Fibroblast of skin of left biceps (primary cell): ENCODE data around the gene LOX.

Experiments used
- DNase-seq, 2 experiments: peaks; one replicate each; pipeline ENCODE4 v3.0.0-alpha.2; 2013; ENCODE audit warnings: low read depth in 2 of 2

The LOX gene, protein sequence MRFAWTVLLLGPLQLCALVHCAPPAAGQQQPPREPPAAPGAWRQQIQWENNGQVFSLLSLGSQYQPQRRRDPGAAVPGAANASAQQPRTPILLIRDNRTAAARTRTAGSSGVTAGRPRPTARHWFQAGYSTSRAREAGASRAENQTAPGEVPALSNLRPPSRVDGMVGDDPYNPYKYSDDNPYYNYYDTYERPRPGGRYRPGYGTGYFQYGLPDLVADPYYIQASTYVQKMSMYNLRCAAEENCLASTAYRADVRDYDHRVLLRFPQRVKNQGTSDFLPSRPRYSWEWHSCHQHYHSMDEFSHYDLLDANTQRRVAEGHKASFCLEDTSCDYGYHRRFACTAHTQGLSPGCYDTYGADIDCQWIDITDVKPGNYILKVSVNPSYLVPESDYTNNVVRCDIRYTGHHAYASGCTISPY

DNA sequence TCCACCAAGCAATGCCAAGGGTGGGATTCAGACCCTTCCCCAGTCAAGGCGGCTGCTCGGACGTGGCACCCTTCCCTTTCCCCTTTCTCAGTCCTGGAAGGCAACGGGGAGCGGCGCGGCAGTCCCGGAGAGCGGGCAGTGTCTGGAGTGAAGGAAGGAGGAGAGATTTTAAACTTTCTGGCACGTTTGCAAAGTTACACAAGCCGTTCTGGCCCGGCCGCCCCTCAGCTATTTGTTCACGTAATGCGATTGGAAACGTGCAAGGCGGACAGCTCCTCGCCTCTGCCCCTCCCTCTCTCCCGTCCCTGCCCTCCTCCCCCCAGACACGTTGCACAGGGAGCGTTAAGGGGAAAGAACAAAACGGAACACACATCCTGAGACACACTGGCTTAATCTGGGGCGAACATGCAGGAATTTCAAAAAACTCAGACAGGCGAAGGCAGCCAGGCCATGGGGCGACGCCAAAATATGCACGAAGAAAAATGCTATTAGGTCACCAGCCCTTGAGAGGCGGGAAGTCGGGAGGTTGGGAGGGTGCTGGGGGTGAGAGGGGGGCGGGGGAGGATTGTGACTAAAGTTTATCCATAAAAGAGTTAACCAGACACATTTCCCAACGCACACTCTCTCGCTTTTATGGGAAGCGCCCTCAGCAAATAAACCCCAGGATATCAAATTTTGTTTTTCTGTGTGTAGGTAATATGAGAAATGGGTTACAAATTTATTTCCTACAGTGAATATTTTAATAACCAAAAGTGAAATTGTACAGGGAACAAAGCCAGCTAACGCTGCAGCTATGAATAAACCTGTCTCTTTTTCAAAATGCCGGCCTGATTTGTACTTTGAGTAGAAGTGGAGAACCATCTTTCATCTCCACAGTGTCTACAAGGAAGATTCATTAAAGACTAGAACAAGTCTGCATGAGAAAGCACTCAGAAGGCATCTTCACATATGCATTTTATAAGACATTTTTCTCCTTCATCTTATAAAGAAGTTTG is at the start of gene LOX:
TSS of gene LOX (minus strand) at position 144 of the 995 bp plus-strand sequence. CDS start 274 bp downstream, outside the sequence.
- peak; percentile 99 for DNase-seq

- no peak for DNase-seq
Measured at GRCh38 chr5:122126756-122127321, 48.8 kb upstream of the LOX start.

DNA sequence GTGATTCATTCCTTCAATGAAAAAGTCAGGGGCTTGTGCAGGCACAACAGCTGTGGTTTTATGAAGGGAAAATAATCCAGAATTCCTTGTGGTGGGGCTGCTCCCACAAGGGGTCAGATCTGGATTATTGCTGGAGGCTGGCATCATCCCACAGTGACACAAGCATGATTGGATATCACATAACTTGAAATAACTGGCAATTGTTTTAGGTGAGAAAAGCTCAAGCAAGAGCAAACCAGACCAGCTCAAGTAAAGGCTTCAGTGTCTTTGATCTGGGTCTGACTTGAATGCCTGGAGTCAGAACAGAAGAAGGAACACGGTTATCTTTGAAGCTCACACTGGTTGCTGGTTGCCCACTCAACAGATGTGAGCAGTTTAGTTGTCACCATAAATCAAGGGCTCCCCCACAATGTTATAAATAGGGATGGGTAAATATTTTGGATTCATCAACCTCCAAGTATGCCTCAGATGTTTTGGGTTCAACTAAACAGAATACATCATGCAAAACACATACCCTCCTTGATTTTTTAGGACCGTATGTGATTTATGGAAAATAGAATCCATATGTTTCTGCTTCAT is 48.2 kb upstream of the LOX start:
- DNase-seq, result peak in 1 of 2 experiments; percentile 60

DNA sequence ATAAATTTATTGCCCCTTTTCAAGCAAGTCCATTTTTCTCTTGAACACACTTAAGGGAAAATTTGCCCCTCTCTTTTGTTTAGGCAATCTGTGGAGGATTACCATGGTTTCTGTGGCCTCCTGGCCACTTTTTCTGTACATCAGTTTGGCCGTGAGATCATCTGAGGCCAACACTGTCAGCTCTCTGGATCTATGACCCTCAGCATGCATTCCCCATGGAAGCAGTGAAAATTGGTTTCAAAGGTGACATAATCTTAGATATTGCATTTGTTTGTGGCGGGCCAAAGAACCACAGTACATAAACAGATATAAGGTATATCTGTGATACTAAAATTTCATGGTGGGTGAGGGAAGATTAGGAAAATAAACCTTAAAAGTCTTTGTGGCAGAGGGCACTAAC is 46.7 kb upstream of the LOX start:
- DNase-seq, result no peak

- DNase-seq, result no peak
Measured at GRCh38 chr5:122121479-122122465, 43.7 kb upstream of the LOX start.

- DNase-seq, result no peak
Measured at GRCh38 chr5:122120957-122121356, 42.9 kb upstream of the LOX start.

DNA sequence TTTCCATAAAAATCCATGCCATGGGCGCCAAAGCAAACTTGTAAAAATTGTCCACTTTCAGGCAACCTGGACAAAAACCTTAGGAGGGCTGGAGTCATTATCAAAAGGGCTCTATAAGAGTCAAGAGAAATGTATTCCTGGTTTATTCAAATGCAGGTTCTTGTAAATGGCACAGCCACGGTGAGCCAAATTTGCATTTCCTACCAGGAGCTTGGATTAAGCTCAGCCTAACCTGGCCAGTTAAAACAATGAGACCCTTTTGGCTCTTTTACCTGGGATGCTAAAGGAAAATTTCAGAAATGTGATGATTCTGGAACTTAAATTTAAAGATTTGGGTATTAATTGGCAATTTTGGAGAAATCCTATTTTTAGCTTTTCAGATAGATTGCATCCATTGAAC is 42.4 kb upstream of the LOX start:
- no peak for DNase-seq

GRCh38 chr5:122119205-122119604 is 41.1 kb upstream of the LOX start:
- DNase-seq, result no peak

DNA sequence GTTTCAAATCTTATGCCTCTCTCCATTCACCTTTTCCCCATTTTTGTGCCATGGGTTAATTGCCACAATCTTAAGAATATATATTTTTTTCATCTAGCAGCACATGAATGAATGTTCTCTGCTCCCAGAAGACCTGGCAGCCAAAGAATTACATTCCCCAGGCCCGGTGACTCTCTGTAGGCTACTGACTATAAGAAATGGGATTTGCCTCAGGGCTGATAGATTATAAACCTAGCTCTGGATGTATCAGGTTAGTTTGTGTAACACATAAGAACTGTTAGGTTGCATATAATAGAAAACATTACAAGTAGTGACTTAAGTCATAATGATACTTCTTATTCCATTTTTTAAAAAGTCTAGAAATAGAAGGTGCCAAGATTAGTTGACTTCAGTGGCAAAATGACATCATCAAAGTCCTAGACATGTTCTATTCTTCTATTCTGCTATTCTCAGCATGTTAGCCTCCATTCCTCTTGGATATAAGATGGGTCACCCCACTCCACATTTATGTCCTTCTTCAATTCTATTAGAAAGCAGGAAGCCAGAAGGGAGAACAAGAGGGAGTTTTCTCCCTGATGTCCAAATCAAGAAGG is 40.4 kb upstream of the LOX start:
- no peak for DNase-seq

DNA sequence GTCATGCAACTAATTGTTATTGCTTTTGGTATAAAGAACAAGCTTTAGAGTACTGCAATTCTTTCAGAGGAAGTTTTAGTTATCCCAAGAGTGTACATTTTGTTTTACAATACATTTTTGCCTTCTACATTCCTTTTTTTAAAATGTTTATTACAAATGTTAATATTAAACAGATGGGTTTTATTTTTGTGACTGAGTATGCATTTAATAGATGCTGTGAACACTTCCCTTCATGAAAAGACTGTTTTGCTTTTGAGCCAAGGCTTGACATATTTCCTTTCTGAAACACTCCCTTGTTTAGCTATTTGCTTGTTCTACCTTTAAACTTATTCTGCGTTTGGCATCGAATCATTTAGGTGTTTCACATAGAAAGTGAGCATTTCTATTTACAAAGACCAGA is 36.4 kb upstream of the LOX start:
- DNase-seq, result no peak

GRCh38 chr5:122112733-122113558 is 34.9 kb upstream of the LOX start:
- no peak for DNase-seq

DNA sequence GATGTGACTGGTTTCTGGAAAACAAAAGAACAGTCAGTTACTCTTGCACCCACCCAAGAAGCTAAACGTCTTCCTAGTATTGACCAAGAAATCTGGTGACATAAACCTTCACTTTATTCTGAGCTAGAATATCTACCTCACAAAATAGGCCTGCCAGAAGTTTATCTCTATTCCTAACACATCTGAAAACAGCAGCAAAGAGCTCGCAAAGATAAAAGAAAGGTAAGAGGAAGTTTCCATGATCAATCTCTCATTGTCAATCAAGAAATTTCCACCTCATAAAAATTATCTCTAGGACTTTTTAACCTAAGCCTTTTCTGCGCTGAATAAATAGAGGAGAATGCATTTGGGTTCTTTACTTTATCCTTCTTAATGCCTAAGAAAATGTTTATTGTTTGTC is 34.0 kb upstream of the LOX start:
- DNase-seq, result no peak

GRCh38 chr5:122111460-122111859 is 33.4 kb upstream of the LOX start:
- no peak for DNase-seq

DNA sequence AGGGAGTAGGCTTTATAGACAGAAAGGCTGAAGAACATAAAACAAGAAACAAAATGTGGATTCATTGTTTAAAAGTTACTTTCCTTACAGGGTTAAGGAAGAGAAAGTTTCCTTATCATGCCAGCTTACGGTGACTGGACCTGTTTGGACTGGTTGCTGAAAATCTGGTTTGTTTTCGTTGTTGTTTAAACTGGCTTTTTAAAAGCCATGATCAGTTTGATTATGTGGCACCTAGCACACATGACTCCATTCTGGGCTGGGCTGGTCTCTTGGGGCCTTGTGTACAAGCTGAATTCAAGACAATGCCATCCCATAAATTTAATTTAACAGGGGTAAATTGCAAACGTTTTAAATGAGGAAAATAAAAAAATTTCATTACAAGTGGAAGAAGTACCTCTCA is 32.9 kb upstream of the LOX start:
- DNase-seq, result no peak

GRCh38 chr5:122107016-122107415 is 29.0 kb upstream of the LOX start:
- DNase-seq, result no peak

DNA sequence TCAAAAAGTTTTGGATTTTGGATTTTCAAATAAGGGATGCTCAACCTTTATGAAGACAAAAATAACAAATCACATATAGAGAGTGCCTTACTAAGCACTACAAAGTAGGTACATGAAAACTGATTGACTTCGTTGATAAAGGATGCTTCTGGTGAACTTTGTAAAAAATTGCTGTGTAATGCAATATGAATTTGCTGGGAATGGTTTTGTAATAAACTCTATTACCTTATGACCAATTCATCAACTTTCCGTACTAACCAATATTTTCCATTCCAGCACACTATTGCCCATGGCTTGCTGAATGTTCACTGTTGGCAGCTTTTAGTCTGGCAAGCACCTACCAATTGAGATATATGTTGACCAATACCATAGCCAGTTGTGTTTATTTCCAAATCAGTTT is 27.9 kb upstream of the LOX start:
- no peak for DNase-seq

- DNase-seq, result no peak
Measured at GRCh38 chr5:122102825-122103224, 24.8 kb upstream of the LOX start.

DNA sequence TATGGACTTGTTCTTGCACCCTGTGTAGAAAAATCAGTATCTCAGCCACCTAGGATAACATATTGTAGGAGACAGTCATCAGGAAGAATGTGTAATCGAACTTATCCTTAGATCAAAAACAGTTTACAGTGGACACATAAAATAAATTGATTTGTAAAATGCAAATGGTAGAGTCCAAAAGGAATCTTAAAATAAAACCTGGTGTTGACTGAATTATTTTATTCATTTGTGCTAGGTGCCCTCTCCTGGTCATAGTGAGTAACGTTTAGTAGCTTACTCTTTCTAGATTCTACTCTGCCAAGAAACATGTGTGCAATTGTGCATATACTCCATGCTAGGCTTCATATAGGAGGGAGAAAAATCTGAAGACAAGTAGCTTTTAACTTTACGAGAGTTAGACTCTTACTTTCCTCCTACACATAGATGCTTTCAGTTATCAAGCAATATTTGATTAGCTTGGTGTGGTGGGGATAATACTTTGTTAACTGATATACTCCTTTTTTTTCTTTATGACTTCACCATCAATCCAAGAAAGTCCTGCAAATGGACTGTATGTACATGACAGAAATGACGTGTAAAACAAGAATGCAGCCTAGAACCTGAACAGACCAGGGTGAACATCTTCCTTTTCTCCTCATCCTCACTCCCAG is 23.7 kb upstream of the LOX start:
- peak in 1 of 2 experiments; percentile 57 for DNase-seq
